Stimulated activated CD8-positive, alpha-beta memory T cell treated with anti-CD3 and anti-CD28 coated beads, Interleukin-7, amount 100 ng/mL, for 4 hours (primary cell): ENCODE results near the gene NEB.
A peak's percentile ranks its signal among the peaks of the same experiment; 100 is the strongest.
"Not testable (repeated sequence)": the region's sequence is repeated elsewhere in the genome, so short reads cannot be mapped to it uniquely, and the experiment has no call there.

ENCODE experiments used
- DNase-seq, 2 donors: peaks; one replicate each; pipeline ENCODE4 v3.0.0-alpha.2; 2020; ENCODE audit warnings: low read depth in 2 of 2

Gene NEB

DNA sequence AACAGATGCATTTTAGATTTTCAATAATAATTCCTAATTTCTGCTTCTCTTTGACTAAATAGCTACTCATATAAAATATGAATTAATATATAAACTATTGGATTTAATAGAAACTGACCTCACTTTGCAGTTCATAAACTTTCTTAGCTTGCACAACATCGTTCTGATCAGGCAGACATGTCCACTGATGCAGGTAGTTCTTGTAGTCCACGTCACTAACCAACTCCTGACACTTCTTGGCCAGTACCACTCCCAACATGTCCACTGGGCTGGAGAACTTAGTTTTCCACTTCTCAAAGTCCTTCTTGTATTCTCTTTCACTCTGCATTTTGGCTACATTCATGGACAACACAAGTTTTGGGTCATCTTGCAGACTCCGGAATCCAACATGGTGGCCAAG, 83.8 kb downstream of the NEB start:
- no peak for DNase-seq

DNA sequence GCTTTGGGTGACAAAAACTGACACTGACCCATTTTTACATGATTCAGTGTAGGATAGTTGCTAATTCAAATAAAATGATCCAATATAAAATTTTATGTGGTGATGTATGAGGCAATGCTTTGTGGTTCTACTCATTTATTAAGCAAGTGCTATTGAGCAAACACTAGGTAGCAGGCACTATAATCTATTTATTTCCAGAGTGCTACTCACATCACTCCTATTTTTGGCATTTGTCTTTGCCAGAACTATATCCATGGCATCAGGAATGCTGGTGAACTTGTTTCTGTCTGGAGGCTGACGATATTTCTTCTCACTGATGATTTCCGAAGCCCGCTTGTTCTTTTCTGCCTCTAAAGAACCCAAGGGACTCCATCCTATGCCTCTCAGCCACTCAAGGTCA, 84.3 kb downstream of the NEB start:
- no peak for DNase-seq

- no peak for DNase-seq
Measured at GRCh38 chr2:151649400-151649799, 84.9 kb downstream of the NEB start.

GRCh38 chr2:151646512-151646911, 87.8 kb downstream of the NEB start:
- not testable (repeated sequence) for DNase-seq

GRCh38 chr2:151644580-151644979, 89.7 kb downstream of the NEB start:
- DNase-seq: no peak

DNA sequence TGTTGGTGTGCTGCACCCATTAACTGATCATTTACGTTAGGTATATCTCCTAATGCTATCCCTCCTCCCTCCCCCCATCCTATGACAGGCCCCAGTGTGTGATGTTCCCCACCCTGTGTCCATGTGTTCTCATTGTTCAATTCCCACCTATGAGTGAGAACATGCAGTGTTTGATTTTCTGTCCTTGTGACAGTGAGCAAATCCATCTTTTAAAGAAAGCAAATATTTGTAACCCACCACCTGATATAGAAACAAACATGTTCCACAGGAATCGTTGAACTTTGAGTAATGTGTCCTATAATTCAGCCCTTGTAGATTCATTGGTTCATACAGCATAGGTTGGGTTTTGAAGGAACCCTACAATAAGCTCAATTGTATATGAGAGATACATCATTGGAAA, 92.4 kb downstream of the NEB start:
- DNase-seq: not testable (repeated sequence)

DNA sequence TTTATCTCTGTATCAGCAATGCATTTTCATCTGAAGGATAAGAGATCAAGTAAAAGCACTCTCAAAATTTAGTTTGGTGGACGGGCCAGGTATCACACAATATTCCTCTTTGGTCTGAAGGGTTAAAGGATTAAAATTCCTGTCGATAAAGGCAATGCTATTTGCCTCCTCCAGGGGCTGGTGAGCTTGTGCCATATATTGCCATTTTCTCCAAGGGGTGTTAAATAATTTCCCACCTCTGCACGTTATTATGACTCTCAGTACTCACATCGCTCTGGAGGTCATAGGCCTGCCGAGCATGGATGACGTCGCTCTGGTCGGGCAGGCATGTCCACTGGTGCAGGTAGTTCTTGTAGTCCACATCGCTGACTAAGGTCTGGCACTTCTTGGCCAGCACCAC, 94.2 kb downstream of the NEB start:
- DNase-seq: no peak

DNA sequence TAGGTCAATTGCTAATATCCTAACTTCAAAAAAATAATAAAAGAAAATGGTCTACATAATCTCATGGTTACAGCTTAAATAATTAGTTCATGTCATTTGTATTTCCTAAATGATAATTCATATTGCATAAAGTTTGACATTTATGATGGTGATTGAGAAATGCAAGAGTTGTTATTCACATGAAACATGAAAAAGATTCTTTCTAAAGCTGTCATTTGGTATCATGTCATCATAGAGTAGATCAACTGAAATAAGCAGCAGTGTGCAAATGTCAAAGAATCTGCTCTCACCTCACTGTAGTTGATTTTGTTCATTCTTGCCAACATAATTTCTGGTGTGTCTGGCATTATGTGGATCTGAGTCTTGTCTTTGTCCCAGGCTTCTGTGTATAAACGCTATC, 95.3 kb downstream of the NEB start:
- no peak for DNase-seq

GRCh38 chr2:151638191-151638933, 95.9 kb downstream of the NEB start:
- DNase-seq: peak in 1 of 2 donors; percentile 9

DNA sequence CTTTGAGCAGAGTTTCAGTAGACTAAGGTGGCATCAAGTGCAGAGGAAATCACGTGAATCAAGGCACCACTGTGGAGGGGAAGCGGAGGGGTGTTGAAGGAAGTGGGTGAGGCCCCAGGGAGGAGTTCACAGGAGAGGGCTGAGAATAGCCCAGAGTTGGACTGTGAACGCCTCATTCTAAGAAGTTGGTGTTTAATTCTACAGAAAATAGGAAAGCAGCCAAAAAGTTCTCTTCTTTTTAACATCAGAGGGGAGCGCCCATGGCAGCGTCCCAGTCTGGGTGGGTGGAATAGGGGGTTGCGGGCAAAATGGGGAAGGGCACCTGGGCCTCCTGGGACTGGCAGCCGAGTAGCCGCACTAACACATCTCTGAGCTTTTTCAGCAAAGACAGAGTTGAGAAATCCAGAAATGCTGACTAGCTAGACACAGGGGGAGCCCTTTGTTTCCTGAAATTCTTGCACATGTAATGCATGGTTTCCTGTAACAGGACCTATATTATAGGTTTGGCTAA, 97.0 kb downstream of the NEB start:
- DNase-seq: peak; percentile 45 to 60

- DNase-seq: no peak
Measured at GRCh38 chr2:151634736-151635467, 99.4 kb downstream of the NEB start.

- no peak for DNase-seq
Measured at GRCh38 chr2:151632993-151633565, 101.2 kb downstream of the NEB start.

DNA sequence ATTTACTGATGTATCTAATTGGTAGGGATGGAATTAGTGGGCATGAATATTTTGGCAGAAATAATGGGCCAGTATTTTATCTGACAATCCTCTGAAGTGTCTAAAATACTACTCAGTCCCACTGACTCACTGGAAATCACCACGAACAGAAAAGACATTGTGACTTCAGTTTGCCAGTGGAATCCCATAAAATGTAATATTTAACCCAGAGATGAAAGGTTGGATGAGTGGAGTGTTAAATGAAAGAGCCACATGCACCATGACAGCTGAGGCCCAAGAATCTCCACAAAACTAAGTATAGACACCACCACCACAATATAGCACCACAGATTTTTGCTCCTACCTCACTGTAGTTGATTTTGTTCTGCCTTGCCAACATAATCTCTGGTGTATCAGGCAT, 103.9 kb downstream of the NEB start:
- DNase-seq: no peak

DNA sequence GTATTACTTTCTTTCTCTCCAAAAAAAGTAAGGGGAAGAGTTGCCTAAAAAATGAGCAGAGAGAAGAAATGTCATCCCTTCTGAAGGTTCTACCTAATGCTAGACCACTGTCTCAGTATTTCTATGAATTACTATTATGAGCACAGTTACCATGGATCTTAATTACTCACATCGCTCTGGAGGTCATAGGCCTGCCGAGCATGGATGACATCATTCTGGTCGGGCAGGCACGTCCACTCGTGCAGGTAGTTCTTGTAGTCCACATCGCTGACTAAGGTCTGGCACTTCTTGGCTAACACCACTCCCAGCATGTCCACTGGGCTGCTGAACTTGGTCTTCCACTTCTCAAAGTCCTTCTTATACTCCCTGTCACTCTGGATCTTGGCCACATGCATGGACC, 106.9 kb downstream of the NEB start:
- DNase-seq: no peak

GRCh38 chr2:151624271-151624670, 110.0 kb downstream of the NEB start:
- DNase-seq: no peak

- DNase-seq: no peak
Measured at GRCh38 chr2:151623631-151624030, 110.6 kb downstream of the NEB start.

DNA sequence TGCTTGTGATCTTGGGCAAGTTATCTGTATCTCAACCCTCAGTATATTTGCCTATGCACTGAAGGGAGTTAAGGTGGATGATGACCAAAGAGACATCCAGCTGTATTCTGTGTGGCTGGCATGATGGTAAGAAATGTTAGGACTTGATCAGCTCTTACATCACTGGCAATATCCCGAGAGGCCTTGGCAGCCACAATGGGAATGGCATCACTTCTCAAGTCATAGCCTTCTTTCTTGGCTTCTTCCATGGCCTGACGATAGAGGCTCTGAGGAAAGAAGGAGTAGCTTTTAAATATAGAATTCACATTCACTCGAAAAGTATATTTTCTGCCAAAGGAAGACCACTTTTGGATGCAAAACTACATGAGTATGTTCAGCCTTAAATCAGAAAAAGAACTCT, 113.5 kb downstream of the NEB start:
- DNase-seq: no peak

GRCh38 chr2:151619337-151619989, 114.8 kb downstream of the NEB start:
- DNase-seq: no peak

DNA sequence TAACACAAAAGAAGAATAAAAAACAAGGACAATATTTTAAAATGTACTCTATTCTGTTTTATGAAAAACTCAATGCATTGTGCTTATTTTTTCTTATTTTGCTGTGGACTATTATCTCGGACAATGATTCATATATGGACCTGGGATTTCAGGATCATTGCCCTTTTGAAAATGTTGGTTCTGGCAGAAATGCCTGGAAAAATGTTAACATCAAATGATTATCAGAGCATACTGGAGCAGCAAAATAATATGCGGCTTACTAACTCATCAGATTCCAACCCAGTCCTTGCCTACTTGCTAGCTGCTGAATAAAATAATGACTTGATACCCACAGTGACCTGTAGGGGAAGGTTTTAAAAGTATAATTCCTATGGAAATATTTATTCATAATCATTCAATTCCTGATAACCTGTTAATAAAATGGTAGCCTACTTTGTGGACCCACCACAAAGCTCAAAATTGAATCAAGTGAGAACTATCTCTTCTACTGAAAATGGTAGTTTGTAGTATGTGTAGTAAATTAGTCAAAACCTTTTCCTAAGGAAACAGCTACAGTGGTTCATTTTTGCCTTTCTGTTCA, 117.4 kb downstream of the NEB start:
- DNase-seq: no peak

DNA sequence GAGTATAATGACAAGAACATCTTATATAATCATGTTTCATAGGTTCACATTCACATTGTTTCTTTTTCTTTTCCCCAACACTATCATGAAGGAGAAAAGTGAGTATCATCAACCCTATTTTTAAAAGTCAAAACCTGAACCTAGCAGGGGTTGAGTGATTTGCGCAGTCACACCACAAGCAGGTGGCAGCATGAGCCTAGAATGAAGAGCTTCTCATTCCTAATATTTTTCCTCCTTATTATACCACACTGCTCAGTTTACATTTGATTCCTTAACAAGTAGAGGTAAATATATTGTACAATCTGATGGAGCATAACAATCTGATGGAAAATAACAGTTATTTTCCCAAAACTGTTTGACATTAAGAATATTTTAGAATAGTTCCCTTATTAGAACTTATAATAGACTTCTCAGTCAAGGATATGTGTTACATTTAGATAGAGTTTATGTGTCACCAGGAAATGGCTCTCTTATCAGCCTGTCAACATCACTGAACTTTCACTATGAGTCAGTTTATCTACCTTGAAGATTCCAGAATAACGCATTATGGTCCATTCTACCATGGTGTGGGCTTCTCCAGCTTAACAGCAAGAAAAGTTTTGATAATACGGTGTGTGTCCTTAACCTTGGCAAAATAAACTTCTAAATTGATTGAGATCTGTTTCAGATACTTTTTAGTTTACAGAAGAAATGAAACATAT, 119.5 kb downstream of the NEB start:
- DNase-seq: no peak

GRCh38 chr2:151614159-151614558, 120.1 kb downstream of the NEB start:
- DNase-seq: no peak
